Measurements from ENCODE around the gene OR4A16. TPM values are rescaled to one million over a fixed set of nuclear protein-coding genes. Genes with fewer than 3 reads are reported as not detected.

The OR4A16 gene, protein sequence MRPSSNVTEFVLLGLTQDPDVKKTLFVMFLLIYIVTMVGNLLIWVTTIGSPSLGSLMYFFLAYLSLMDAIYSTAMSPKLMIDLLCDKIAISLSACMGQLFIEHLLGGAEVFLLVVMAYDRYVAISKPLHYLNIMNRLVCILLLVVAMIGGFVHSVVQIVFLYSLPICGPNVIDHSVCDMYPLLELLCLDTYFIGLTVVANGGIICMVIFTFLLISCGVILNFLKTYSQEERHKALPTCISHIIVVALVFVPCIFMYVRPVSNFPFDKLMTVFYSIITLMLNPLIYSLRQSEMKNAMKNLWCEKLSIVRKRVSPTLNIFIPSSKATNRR
- total RNA-seq (2022; extraction: Qiagen RNA extraction; ENCODE audit: low read depth) = not detected in 5 replicates

GRCh38 chr11:55342901-55343300 lies at the start of gene OR4A16:
OR4A16 (plus strand) TSS chr11:55343201; CDS start chr11:55343201, 0 bp downstream.

DNA sequence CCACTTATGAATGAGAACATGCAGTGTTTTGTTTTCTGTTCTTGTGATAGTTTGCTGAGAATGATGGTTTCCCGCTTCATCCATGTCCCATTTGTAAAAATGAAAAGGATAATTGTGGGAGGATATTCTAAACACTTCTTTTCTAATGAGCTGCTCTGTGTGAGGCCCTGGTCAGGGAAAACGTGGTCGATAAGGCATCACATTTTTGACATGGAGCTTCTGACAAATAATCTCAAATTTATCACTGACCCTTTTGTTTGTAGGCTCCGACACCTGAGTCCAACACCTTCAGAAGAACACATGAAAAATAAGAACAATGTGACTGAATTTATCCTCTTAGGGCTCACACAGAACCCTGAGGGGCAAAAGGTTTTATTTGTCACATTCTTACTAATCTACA lies 24.7 kb downstream of the OR4A16 start, which contains the start of gene OR4A15:
TSS of gene OR4A15 (plus strand) at position 301 of the 400 bp plus-strand sequence. CDS start at position 301, 0 bp downstream.

Other genes with a start within 250 kb of the OR4A16 start
- not detected in 5 replicates for gene TRIM48, start 81.0 kb upstream of the OR4A16 start, total RNA-seq (2022; extraction: Qiagen RNA extraction; ENCODE audit: low read depth)
- gene OR4A15, start 24.8 kb downstream of the OR4A16 start, total RNA-seq (2022; extraction: Qiagen RNA extraction; ENCODE audit: low read depth) = not detected in 5 replicates
- not detected in 5 replicates for gene OR4C15, start 211.3 kb downstream of the OR4A16 start, total RNA-seq (2022; extraction: Qiagen RNA extraction; ENCODE audit: low read depth)
- not detected in 5 replicates for gene OR4C16, start 228.9 kb downstream of the OR4A16 start, total RNA-seq (2022; extraction: Qiagen RNA extraction; ENCODE audit: low read depth)